Mucosa of stomach (tissue), 1 donor: Measurements from ENCODE around the gene CD99L2.

Source experiments
- H3K27me3 ChIP-seq: one replicate; pipeline ENCODE4 v1.7.0; 2013; ENCODE audit warnings: mild to moderate bottlenecking, low read length; ENCODE audit not compliant: control insufficient read depth, insufficient read depth
- H3K36me3 ChIP-seq: one replicate; pipeline ENCODE4 v1.7.0; 2013; ENCODE audit warnings: low read length; ENCODE audit not compliant: control insufficient read depth, insufficient read depth
- H3K4me1 ChIP-seq: one replicate; pipeline ENCODE4 v1.7.0; 2013; ENCODE audit warnings: mild to moderate bottlenecking, low read length; ENCODE audit not compliant: control insufficient read depth, insufficient read depth
- H3K4me3 ChIP-seq: one replicate; pipeline ENCODE4 v1.7.0; 2013; ENCODE audit warnings: low read length
- H3K9ac ChIP-seq: one replicate; pipeline ENCODE4 v1.7.0; 2013; ENCODE audit warnings: mild to moderate bottlenecking, low read length, moderate library complexity
- H3K9me3 ChIP-seq: one replicate; pipeline ENCODE4 v1.7.0; 2013; ENCODE audit warnings: mild to moderate bottlenecking, low read length, moderate library complexity; ENCODE audit not compliant: control insufficient read depth
- donor health status: Pancreatic carcinoma.

The CD99L2 gene

DNA sequence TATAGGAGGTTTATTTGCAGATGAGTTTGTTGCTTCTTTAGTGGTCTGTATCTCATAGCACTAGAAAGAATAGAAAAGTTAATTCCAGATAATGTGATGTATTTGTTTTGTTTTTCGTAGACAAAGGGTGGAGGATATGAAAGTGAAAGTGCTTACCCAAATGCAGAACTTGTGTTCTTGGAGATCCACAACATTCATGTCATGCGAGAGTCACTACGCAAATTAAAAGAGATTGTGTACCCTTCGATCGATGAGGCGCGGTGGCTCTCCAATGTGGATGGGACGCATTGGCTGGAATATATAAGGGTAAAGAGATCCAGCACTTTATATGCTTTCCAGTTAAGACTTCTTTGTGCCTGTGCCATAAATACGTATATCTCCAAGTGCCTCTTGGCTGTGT lies 162.0 kb downstream of the CD99L2 start:
- H3K9me3 ChIP-seq, result no peaks in the 10 kb centered on the region
- H3K4me1 ChIP-seq, result no peaks in the 10 kb centered on the region
- no peaks in the 10 kb centered on the region for H3K36me3 ChIP-seq
- H3K27me3 ChIP-seq, result no peaks in the 10 kb centered on the region
- H3K9ac ChIP-seq, result no peak overlapping the region
- no peak overlapping the region for H3K4me3 ChIP-seq

DNA sequence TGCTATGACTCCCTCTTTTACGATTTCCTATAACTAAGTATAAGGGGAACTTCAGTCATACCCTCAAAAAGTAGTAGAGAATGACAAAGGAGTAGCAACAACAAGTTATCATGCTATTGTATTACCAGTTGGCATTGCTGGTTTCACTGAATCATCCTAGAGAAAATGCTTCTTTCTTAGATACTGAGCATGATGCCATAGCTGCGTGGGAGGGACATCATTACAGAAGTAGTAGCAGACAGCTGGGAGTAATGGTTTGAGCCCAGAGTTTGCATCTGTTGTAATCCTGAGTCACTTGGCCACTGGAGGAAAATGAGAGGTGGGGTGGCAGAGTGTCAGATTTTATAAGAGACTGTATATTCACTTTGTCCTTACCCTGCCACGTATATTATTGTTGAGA lies 166.7 kb downstream of the CD99L2 start:
- Histone ChIP-seq H3K27me3 (no peaks in the 10 kb centered on the region), H3K4me1 (no peaks in the 10 kb centered on the region), H3K4me3 (no peak overlapping the region), H3K36me3 (no peaks in the 10 kb centered on the region), H3K9me3 (no peaks in the 10 kb centered on the region), H3K9ac (no peak overlapping the region)

DNA sequence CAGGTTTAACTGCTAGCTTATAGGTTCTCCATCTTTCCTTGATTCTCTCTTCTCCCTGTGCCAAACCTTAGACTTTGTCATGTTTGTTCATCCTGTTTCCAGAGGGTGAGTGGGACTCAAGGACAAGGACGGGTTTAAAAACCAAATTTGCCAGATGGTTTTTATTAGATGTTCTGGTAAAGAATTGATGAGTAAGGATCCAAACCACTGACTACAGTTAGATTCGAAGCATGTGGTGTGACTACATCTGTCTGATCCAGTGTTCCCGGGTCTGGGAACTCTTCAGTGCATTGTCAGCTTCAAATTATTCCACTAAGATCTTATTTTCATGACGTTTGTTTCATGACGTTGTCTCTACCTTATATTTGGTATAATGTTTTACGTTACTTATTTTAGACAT lies 167.7 kb downstream of the CD99L2 start:
- Histone ChIP-seq H3K27me3 (no peaks in the 10 kb centered on the region), H3K4me1 (no peaks in the 10 kb centered on the region), H3K36me3 (no peaks in the 10 kb centered on the region), H3K4me3 (no peak overlapping the region), H3K9ac (no peak overlapping the region), H3K9me3 (no peaks in the 10 kb centered on the region)

DNA sequence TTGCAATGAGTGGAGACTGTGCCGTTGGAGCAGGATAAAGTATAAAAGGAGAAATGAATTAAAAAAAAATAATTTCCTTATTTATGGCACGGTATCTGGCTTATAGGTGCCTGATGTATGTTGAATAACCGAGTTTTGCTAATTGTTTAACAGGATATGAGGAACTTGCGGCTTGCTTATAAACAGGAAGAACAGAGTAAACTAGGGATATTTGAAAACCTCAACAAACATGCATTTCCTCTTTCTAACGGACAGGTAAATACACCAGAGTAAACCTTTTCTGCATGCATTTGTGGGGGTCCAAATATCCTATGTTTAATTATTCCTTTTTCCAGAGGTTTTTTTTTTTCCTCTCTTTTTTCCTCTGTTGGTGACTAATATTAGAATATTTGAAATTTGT lies 168.5 kb downstream of the CD99L2 start:
- no peaks in the 10 kb centered on the region for H3K4me1 ChIP-seq
- no peaks in the 10 kb centered on the region for H3K36me3 ChIP-seq
- no peaks in the 10 kb centered on the region for H3K27me3 ChIP-seq
- H3K9ac ChIP-seq, result no peak overlapping the region
- H3K9me3 ChIP-seq, result no peaks in the 10 kb centered on the region
- no peak overlapping the region for H3K4me3 ChIP-seq

DNA sequence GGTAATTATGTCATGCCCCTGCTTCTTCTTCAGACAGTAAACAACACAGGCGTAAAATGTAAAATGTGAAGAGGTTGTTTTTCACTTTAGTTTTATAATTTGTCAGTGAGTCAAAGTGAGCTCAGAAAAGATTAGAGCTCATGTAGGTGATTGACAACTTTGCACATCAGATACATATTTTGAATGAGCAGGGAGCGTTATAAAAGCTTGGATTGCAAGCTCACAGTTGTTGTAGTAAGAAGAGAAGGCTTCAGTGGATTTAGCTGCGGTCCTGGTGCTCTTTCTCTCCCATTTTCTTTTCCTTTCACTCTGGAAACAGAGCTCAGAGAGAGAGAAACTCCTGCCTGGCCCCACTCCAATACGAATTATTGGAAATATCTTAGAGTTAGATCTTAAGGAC lies 178.8 kb downstream of the CD99L2 start:
- Histone ChIP-seq H3K4me3 (no peak overlapping the region), H3K9ac (no peak overlapping the region), H3K4me1 (no peaks in the 10 kb centered on the region), H3K27me3 (no peaks in the 10 kb centered on the region), H3K9me3 (no peaks in the 10 kb centered on the region), H3K36me3 (no peaks in the 10 kb centered on the region)
